SK-MEL-5 (cell line): Measurements from ENCODE around the gene ME1. TPM values are rescaled to one million over a fixed set of nuclear protein-coding genes. Genes with fewer than 3 reads are reported as not detected.

Source experiments
- DNase-seq: peaks from one replicate; pipeline ENCODE4 v3.0.0-alpha.2; 2016; ENCODE audit warnings: low read depth, low spot score
- in situ Hi-C: cut with HindIII; loops from 2 replicates; pipeline ENCODE4 v1.10.0; 2016; ENCODE audit warnings: low sequenced_read_pairs, high pct_unique_total_duplicates, low pct_unique_long_range_greater_than_20kb
- total RNA-seq: library from RNA; depleted of rRNA; stranded (reverse); fragments of >200 nt; shearing (Covaris generic); gene quantifications from 2 replicates; pipeline ENCODE4 v1.2.3, GENCODE V29; 2014; rRNA removed

Gene ME1
- total RNA-seq, 1 experiment from 2014 or later: 9.4 TPM

- DNase-seq: no peak
- in situ Hi-C loops: no loop called here
These were observed 242.3 kb downstream of the ME1 start for GRCh38 chr6:83188501-83188900.

DNA sequence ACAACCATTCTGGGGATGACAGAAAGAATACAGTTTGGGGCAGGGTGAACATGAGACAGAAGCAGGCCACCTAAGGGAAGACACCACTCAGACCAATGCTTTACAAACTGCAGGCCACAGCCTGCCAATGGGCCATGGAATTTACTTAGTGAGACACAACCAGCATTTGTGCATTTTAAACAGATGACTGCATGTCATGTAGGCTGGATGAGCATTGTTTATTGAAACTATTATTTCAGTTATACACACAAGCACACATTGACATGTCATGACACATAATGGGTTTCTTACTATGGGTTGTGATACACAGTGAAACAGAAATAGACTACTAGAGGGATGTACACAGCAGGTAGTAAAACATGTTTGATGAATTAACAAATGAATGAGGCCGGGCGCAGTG is 245.8 kb downstream of the ME1 start:
- DNase-seq: no peak
- in situ Hi-C loops: no loop called here

- peak; percentile 5 for DNase-seq
- in situ Hi-C loops: no loop called here
These were observed 247.6 kb downstream of the ME1 start for GRCh38 chr6:83183082-83183828.

GRCh38 chr6:83182114-83182513 is 248.7 kb downstream of the ME1 start:
- in situ Hi-C loops: no loop called here
- no peak for DNase-seq

GRCh38 chr6:83180426-83180950 is 250.4 kb downstream of the ME1 start:
- no peak for DNase-seq
- in situ Hi-C loops: no loop called here

- in situ Hi-C loops: no loop called here
- DNase-seq: no peak
These were observed 254.6 kb downstream of the ME1 start for GRCh38 chr6:83176246-83176645.

GRCh38 chr6:83169511-83169910 is 261.3 kb downstream of the ME1 start:
- DNase-seq: no peak
- in situ Hi-C loops: no loop called here

GRCh38 chr6:83169106-83169505 is 261.7 kb downstream of the ME1 start:
- in situ Hi-C loops: no loop called here
- DNase-seq: no peak

DNA sequence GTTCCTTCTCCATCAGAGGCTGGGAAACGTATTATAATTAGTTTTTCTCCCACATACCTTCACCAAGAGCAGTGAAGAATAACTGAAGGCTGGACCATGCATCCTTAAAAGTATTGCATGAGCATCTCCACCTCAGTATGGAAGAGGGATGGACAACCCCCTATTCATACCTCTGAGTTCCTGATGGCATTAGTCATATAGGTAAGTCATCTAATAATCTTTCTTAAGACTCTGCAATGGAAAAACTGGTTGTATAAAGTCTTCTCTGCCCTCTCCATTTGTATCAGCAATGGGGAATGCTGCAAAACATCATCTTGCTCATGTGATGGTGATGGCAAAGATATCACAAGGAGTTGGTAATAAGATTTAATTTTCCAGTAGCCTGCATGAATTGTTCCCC is 262.3 kb downstream of the ME1 start:
- in situ Hi-C loops: no loop called here
- DNase-seq: no peak

- no peak for DNase-seq
- in situ Hi-C loops: no loop called here
These were observed 263.0 kb downstream of the ME1 start for GRCh38 chr6:83167726-83168278.

Other genes with a start within 250 kb of the ME1 start
- 27.0 and 27.2 TPM in 2 replicates for gene PGM3, start 237.8 kb downstream of the ME1 start, total RNA-seq
- gene RWDD2A, start 237.7 kb downstream of the ME1 start, total RNA-seq: 2.8 and 3.1 TPM in 2 replicates
- gene PRSS35, start 81.5 kb upstream of the ME1 start, total RNA-seq: 0.18 TPM in 1 of 2 replicates, not detected in the other